T-helper 9 cell (primary cell): Measurements from ENCODE around the gene RGR.
A peak's percentile ranks its signal among the peaks of the same experiment; 100 is the strongest.
"Not testable (repeated sequence)": the region's sequence is repeated elsewhere in the genome, so short reads cannot be mapped to it uniquely, and the experiment has no call there.

Experiments
- DNase-seq: peaks from one replicate; pipeline ENCODE4 v3.0.0-alpha.2; 2020

The RGR gene

GRCh38 chr10:84261236-84261915, 16.5 kb downstream of the RGR start:
- no peak for DNase-seq

- DNase-seq: no peak
These were observed 17.5 kb downstream of the RGR start for GRCh38 chr10:84262190-84262956.

GRCh38 chr10:84263716-84264115, 18.9 kb downstream of the RGR start:
- DNase-seq: no peak

- DNase-seq: peak; percentile 58
These were observed 19.8 kb downstream of the RGR start for GRCh38 chr10:84264611-84265141.

- DNase-seq: no peak
These were observed 20.6 kb downstream of the RGR start for GRCh38 chr10:84265418-84265817.

- peak; percentile 45 for DNase-seq
These were observed 22.8 kb downstream of the RGR start for GRCh38 chr10:84267503-84268126.

- no peak for DNase-seq
These were observed 24.3 kb downstream of the RGR start for GRCh38 chr10:84269162-84269561.

GRCh38 chr10:84269773-84270172, 24.9 kb downstream of the RGR start:
- DNase-seq: no peak

GRCh38 chr10:84270708-84271107, 25.9 kb downstream of the RGR start:
- no peak for DNase-seq

GRCh38 chr10:84279876-84280475, 35.1 kb downstream of the RGR start:
- DNase-seq: not testable (repeated sequence)

- no peak for DNase-seq
These were observed 41.8 kb downstream of the RGR start for GRCh38 chr10:84286695-84287094.

- DNase-seq: no peak
These were observed 43.3 kb downstream of the RGR start for GRCh38 chr10:84288151-84288550.

- no peak for DNase-seq
These were observed 44.8 kb downstream of the RGR start for GRCh38 chr10:84289521-84290200.

GRCh38 chr10:84290235-84290634, 45.4 kb downstream of the RGR start:
- no peak for DNase-seq

GRCh38 chr10:84291384-84291783, 46.5 kb downstream of the RGR start:
- no peak for DNase-seq

- DNase-seq: no peak
These were observed 47.6 kb downstream of the RGR start for GRCh38 chr10:84292502-84292901.

GRCh38 chr10:84293171-84293570, 48.3 kb downstream of the RGR start:
- no peak for DNase-seq

- no peak for DNase-seq
These were observed 48.7 kb downstream of the RGR start for GRCh38 chr10:84293574-84294016.

GRCh38 chr10:84294766-84295447, 50.1 kb downstream of the RGR start:
- DNase-seq: no peak

GRCh38 chr10:84296091-84296981, 51.5 kb downstream of the RGR start:
- no peak for DNase-seq

GRCh38 chr10:84298057-84298456, 53.2 kb downstream of the RGR start:
- no peak for DNase-seq
